Tibial nerve (tissue), 3 donors: ENCODE measurements around the gene LSS.

Source experiments
- EP300 ChIP-seq, 2 donors: sonication (generic); formaldehyde crosslinking; IDR thresholded peaks; one replicate each; pipeline ENCODE4 v1.6.1; 2017; ENCODE audit warnings: antibody characterized with exemption in 2 of 2, mild to moderate bottlenecking in 1 of 2
- POLR2A ChIP-seq, 2 donors: fragments of 450-650 bp; IDR thresholded peaks; one replicate each; pipeline ENCODE4 v1.6.1; 2017; ENCODE audit warnings: antibody characterized with exemption in 2 of 2, mild to moderate bottlenecking in 2 of 2, moderate library complexity in 2 of 2

DNA sequence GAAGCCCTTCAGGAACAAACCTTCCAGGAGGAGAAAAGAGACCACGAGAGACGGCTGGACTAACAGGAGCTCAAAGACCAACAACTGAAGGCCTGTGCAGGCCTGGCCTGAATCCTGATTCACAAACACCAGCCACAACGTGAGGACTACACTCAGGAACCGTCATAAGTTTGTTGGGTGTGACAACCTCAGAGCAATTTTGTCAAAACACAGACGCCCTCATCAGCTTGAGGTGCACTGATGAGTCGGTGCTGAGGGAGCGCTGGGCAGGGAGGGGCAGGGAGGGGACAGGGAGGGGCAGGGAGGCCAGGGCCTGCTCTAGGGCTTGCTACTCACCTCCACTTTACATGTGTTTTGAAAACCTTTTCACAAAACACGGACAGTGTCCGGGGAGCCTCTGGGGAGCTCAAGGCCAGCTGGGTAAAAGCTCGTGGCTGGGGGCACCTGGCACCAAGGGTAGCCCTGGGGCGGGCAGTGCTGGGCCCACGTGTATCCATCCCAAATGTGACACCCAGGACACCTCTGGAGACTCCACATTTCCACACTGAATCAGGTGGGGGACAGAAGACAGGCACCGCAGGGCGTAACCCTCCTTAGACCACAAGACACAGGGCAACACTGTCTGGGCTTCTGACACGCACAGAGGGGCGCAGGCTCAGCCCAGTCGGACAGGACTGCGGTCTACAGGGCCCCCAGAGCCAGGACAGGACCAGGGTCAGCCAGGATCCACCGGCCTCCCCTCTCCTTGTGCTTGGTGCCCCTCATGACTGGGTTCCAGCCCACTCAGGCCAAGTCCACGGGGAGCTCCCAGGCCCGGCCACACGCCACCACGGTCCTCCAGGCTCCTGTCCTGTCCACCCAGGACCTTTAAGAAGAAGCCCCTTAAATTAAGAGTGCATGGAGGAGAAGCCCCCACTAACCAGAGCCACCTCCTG, 16.5 kb downstream of the LSS start:
- TF ChIP-seq POLR2A (IDR thresholded peaks at IDR 0.05) (no peak), EP300 (IDR thresholded peaks at IDR 0.05) (no peak)
